NT2/D1 (cell line): Measurements from ENCODE around the gene NTNG1.

Experiments used
- SUZ12 ChIP-seq: IDR thresholded peaks from 2 replicates; pipeline ENCODE4 v1.6.1; 2011; ENCODE audit not compliant: insufficient read length, insufficient read depth; ENCODE audit errors: extremely low read depth
- YY1 ChIP-seq: IDR thresholded peaks from 2 replicates; pipeline ENCODE4 v1.6.1; 2011; ENCODE audit not compliant: insufficient read length, insufficient read depth
- ZNF274 ChIP-seq: IDR thresholded peaks from 2 replicates; pipeline ENCODE4 v1.6.1; 2011; ENCODE audit warnings: mild to moderate bottlenecking, low read depth, low read length

DNA sequence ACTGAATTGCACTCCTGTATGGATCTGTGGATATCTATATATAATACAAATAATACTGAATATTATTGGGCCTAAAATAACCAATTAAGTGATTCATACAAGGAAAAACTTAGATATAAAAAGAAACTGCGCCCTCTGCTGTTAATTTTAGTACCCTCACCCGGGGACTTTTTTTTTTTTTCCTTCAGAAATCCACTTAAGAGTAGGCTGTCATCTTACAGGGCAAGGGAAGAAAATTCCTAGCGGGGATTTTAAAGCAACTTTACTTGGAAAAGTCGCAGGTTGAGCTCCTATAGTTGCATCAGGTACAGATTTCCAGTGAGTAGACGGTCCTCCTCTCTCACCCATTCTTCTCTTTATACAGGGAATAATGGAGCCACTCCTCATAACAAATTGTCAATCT is 1.3 kb downstream of the NTNG1 start:
- TF ChIP-seq SUZ12 (no peak), ZNF274 (no peak), YY1 (no peak)
